ENCODE results near the gene COG5.

Gene COG5

GRCh38 chr7:107302250-107302847 lies 261.4 kb downstream of the COG5 start:
- Histone ChIP-seq H3K4me3 (ENCODE audit: low read depth, low read length) (no peak overlapping the region), H3K36me3 (no peaks in the 10 kb centered on the region), H3K9me3 (no peaks in the 10 kb centered on the region), H3K4me1 (no peaks in the 10 kb centered on the region), H3K27me3 (no peaks in the 10 kb centered on the region)
- no peak for DNase-seq
- no peak for TF ChIP-seq CTCF (IDR thresholded peaks at IDR 0.05; ENCODE audit: low read depth, low read length)

GRCh38 chr7:107294182-107294581 lies 269.5 kb downstream of the COG5 start:
- no peak for TF ChIP-seq CTCF (IDR thresholded peaks at IDR 0.05; ENCODE audit: low read depth, low read length)
- H3K27me3 ChIP-seq, result no peaks in the 10 kb centered on the region
- DNase-seq, result no peak

GRCh38 chr7:107292591-107292990 lies 271.1 kb downstream of the COG5 start:
- no peaks in the 10 kb centered on the region for H3K36me3 ChIP-seq
- H3K27me3 ChIP-seq, result no peaks in the 10 kb centered on the region
- TF ChIP-seq CTCF (IDR thresholded peaks at IDR 0.05; ENCODE audit: low read depth, low read length), result no peak
- no peak for DNase-seq
- H3K4me1 ChIP-seq, result no peaks in the 10 kb centered on the region; the same call in 1 of the 2 replicates
- H3K4me3 ChIP-seq (ENCODE audit: low read depth, low read length), result no peak overlapping the region
- H3K9me3 ChIP-seq, result no peaks in the 10 kb centered on the region

More at GRCh38 chr7:107294182-107294581, 269.5 kb downstream of the COG5 start:
- no peaks in the 10 kb centered on the region for H3K36me3 ChIP-seq
- H3K4me1 ChIP-seq, result no peaks in the 10 kb centered on the region; the same call in 1 of the 2 replicates
- no peaks in the 10 kb centered on the region for H3K9me3 ChIP-seq
- no peak overlapping the region for H3K4me3 ChIP-seq (ENCODE audit: low read depth, low read length)

GRCh38 chr7:107291434-107291833 lies 272.3 kb downstream of the COG5 start:
- no peaks in the 10 kb centered on the region for H3K36me3 ChIP-seq
- H3K9me3 ChIP-seq, result no peaks in the 10 kb centered on the region
- DNase-seq, result no peak
- no peaks in the 10 kb centered on the region; the same call in 1 of the 2 replicates for H3K4me1 ChIP-seq
- no peak overlapping the region for H3K4me3 ChIP-seq (ENCODE audit: low read depth, low read length)
- H3K27me3 ChIP-seq, result no peaks in the 10 kb centered on the region
- no peak for TF ChIP-seq CTCF (IDR thresholded peaks at IDR 0.05; ENCODE audit: low read depth, low read length)

- no peak for DNase-seq
- no peak for TF ChIP-seq CTCF (IDR thresholded peaks at IDR 0.05; ENCODE audit: low read depth, low read length)
- no peak overlapping the region for H3K4me3 ChIP-seq (ENCODE audit: low read depth, low read length)
- no peaks in the 10 kb centered on the region for H3K9me3 ChIP-seq
- H3K27me3 ChIP-seq, result no peaks in the 10 kb centered on the region
- H3K36me3 ChIP-seq, result no peaks in the 10 kb centered on the region
- H3K4me1 ChIP-seq, result no peaks in the 10 kb centered on the region
These were observed 276.7 kb downstream of the COG5 start for GRCh38 chr7:107286751-107287621.
